HTERT RPE-1 (cell line): ENCODE measurements around the gene TMEM80.

ENCODE experiments used
- in situ Hi-C: fragments of 300-500 bp; cut with MboI; formaldehyde crosslinking; loops from 4 replicates; pipeline ENCODE4 v1.14.3; 2020; ENCODE audit warnings: low sequenced_read_pairs

The TMEM80 gene

DNA sequence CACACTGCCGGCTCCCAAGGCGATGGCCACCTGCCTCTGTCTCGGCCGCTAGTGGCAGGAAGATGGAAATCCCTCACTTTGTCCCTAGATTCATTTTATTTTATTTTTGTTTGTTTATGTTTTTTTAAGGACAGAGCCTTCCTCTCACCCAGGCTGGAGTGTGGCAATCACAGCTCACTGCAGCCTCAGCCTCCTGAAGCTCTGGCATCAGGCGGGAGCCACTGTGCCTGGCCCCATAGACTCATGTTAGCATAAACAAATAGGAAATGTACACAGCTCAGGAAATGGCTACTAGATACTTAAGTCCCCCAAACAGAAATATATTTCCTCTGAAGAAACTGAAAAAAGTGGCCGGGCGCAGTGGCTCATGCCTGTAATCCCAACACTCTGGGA lies 3.5 kb downstream of the TMEM80 start:
- in situ Hi-C loops: no loop called here

DNA sequence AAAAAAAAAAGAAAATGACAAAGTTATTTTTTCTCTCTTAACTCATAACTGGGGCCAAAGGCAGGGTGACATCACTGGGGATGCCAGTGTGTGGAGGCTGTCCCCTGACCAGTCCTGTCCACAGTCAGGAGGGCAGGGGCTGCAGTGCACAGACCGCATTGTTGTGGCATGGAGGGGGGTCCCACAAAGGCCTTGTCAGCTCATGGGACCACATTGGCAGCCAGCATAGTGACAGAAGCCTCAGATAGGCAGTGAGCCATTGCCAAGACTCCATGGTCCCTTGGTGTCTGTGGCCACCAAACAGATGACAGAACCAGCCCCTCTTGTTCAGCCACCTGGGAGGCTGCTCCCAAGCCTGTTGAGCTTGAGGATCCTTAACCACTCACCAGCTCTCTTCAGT lies 4.1 kb downstream of the TMEM80 start:
- in situ Hi-C loops: no loop called here

DNA sequence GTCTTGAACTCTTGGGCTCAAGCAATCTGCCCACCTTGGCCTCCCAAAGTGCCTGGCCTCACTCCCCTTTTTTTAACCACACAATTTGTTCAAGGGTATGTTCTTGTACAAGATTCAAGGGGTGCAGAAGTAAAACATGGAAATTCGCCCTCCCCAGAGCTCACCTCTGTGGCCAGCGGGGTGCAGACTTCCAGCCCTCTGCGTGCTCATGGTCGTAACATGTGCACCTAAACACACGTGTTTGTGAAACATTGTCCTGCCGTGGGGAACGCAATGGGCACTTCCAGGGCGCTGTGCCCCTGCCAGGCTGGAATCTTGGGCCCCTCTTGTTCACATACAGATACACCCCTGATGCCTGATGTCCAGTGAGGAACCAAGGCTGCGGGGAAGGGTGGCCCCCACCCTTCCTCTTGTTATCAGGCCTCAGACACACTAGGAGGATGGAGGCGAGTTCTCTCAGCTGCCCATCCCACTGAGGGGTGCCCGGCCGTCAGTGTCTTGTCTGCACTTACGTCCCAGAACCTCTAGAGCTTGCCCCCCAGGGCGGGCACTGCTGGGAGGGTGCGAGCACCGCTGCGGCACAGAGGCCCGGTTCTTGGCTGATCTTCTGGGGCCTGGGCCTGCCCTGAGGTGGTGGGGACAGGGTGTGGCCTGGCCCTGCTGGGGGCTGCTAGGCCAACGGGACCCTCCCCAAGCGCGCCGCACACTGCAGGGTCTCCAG lies 6.3 kb downstream of the TMEM80 start:
- in situ Hi-C loops: no loop called here

DNA sequence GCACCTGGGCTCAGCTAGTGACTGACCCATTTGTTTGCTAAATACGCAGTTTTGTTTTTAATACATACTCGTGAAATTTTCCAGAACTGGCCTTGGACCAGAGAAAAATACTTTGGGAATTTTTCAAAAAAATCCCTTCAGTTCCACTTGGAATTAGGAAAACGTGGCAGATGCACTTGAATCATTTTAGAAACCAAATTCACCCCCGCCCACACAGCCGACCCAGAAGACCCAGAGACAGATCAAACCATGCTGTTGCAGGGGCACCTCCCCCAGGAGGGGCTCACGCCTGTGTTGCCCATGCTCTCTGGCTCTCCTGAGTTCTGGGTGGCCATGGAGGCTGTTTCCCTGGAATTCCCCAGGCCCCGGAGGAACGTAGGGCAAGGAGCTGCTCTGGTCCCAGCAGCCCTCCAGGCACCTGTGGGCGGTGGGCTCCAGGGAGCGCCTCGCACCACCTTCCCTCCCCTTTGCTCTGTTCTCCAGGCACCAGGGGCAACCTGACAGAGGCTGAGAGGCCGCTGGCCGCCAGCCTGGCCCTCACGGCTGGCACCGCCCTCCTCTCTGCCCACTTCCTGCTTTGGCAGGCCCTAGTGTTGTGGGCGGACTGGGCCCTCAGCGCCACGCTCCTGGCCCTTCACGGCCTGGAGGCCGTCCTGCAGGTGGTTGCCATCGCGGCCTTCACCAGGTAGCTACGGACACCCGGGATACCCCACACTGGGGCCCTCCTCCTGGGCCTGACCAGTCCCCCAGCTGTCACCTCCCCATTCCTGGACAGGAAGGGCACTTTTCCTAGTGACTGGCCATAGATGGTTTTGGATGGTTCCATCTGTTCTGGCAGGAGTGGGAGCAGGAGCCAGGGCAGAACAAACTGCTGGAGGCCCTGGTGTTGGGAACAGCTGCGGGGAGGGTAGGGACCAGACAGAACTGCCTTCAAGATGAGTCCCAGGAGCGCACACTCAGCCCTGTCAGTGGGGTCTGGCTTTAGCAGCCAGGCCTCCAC lies 7.1 kb downstream of the TMEM80 start:
- in situ Hi-C loops: no loop called here

DNA sequence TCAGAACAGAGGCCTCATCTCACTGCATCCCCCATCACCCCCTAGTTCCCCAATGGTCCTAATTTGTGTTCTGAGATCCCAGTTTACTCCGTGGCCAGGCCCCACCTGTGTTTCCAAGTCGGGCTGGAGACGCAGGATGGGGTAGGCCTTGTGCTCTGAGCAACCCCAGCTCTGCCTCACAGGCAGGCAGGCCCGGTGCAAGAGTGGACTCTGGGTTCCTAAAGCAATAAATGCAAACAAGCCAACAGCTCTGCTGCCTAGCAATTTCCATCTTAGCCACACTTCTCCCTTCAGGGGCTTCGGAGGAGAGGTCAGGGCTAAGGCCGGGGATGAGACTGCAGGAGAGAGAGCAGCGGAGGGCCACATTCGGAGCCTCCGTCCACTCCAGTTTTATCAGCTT lies 7.9 kb downstream of the TMEM80 start:
- in situ Hi-C loops: no loop called here

DNA sequence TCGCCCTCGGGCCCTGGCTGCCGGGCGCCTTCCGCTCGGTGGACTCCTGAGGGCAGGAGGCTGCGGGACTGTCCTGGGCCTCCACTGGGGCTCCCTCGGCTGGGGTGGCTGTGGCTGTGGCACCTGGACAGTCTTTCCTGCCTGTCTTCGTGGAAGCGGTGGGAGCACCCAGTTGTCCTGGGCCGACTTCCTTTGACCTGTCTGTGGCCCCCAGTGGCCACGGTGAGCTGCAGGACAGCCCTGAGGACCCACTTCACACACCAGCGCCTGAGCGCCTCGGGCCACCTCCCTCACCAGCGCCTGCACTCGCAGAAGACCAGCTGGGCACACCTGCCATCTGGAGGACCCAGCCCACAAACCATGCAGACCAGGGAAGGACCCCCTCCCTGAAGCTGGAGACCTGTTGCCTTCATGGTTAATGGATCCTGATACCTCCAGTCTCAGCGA lies 8.6 kb downstream of the TMEM80 start:
- in situ Hi-C loops: no loop called here

DNA sequence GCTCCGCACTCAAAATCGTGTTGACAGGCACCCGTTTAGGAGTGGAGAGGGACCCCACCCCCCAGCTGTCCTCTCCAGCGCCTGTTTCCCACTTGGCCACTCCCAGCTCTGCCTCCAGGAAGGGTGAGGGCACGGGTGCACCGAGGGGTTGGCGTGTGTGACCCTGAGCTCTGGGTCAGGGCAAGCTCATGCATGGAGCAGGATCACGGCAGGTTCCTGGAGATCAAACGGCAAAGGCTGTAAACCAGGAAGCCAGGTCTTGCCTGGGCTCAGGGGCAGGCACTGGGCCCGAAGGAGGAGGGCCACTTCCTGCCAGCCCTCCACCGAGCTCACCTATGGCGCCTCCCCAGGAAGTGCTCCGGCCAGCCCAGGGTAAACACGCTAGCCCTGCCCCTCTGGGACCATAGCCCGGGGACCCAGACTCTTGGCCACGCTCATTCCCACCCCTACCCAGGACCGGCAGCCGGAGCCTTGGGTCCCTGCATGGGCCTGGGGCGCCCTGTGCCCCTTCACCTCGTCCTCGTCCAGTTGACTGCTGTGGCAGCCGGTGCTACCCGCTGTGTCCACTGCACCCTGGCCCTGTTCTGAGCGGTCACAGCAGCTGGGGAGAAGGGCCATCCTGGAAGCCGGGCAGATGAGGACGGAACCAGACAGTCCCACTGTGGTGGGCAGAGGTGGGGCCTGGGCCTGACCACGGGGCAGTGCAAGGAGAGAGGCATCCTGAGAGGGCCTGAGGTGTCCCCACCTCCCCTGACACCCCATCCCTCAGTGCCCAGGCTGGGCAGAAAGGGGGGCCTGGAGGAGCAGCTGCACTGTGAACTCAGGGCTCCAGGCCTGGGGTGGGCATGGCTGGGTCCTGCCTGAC lies 9.4 kb downstream of the TMEM80 start:
- in situ Hi-C loops: no loop called here

DNA sequence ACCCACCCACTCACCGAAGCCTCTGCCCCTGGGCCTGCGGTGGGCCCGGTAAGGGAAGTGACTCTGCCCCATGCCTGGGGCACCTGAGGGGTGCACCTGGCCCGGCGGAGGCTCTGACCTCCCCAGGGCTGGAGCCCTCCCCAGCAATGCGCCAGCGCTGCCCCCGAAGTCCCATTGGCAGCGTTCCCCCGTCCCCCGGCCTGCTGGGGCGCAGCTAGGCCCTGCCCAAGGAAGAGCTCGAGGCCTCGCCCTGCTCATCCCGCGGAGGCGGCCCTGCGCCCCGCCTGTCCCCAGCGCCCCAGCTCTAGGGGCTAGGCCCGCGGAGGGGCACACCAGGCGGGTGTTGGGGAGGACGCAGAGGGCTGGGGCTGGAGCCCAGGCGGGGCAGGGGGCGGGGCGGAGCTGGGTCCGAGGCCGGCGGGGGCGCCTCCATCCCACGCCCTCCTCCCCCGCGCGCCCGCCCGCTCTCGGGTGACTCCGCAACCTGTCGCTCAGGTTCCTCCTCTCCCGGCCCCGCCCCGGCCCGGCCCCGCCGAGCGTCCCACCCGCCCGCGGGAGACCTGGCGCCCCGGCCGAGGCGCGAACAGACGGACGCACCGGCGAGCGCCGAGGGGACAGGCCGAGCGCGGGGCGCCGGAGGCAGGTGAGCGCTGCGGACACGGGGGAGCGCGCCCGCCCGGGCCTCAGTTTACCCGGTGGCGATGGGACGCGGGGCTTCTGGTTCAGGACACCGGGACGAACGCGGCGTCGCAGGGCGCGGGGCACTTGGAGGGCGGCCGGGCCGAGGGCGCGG lies 10.2 kb downstream of the TMEM80 start, which contains the start of gene EPS8L2:
TSS of gene EPS8L2 (plus strand) at position 586 of the 793 bp plus-strand sequence. CDS start 3,177 bp downstream, outside the sequence.
- in situ Hi-C loops: no loop called here

DNA sequence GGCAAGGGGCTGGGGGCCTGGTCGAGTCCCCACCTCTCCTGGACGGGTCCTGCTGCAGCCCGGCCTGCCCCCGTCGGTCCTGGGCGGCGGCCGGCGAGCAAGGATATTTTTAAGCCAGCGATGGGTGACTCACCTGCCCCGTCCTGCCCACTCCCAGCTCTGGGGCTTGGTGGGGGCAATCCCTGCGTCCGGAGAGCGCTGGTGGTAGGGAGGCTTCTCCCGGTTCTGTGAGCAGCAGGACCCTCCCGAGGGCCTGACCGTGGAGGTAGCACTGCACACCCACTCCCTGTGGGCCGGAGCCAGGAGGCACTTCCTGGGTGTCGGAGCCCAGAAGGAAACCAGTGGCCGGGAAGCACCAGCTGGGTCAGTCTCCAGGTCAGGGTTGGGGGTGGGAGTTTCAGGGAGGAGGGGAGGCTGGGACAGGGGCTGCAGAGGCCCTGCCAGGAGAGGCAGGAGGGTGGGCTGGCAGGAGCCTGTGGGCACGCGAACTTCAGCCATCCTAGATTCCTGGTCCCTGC lies 10.9 kb downstream of the TMEM80 start:
- in situ Hi-C loops: no loop called here

DNA sequence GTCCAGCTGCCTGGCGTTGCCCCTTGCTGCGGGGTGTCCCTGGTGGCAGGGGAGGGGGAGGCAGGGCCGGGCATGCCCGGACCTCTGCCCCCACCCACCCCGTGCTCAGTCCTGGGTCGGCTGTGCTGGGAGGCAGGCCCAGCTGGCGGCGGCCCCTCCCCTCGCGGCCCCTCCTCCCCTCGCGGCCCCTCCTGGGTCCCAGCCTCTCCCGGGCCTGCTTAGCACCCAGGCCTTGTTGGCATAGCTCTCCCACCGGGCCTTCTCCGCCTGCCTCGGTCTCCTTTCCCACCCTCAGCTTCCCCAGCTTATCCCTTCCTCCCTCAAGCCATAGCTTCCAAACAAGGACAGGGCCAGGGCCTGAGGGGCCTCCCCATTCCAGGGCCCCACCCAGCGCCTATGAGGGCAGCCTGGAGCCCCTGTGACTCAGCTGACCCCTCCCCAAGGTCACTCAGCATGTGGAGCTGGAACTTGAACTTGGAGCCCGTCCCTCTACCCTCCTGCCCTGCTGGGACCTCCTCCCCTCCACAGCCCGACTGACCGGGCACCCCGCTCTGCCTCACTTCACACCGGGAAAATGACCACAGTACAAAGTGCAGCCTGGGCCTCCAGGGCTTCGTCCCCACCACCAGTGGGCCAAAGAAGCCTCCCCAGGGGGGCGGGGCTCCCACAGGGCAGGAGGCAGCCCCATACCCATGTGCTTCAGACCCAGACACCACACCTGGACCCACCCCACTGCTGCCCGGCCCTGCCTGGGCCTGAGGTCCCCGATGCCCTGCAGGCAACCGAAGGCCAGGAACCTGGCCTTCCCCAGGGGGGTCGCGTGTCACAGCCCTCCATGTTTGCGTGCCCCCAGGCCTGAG lies 11.6 kb downstream of the TMEM80 start:
- in situ Hi-C loops: no loop called here

DNA sequence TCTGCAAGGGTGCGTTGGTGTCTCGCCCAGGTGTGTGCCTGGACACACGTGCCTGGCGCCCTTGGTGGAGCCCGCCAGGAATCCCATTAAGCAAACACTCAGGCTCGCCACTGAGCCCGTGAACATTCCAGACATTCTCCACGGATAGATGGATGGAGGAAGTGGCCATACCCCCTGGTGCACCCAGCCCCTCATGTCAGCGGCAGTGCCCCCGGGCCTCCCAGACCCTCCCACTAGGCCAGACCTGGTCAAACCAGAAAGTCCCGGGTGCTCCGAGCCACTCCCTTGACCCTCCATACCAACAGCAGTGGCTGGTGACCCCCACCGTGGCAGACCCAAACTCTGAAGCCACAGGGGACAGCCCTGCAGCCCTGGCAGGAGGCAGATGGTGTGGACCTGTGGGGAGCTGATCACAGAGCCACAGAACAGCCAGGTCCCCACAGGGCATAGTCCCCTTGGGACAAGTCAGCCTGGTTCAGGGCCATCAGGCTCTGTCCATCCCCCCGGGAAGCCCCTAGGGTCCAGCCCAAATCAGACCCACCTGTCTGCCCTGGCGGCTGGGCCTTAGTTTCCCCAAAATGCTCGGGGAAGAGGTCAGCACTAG lies 12.3 kb downstream of the TMEM80 start:
- in situ Hi-C loops: no loop called here

DNA sequence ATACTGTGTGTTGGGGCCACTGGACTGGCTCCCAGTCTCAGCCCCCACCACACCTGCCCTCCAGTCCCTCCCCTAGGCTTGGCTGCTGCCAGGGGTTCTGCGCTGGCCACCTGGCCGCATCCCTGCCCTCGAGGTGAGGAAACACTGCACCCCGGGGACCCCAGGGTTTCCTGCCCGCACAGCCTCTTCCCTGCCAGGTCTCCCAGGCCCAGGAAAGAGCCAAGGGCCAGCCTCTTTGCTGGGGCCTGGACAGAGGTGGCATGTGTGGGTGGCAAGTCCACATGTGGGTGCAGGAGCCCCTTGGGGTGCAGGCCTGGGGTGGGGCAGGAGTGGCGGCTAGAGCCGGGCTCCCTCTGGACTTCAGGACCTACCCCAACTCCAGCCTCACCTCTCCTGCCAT lies 12.9 kb downstream of the TMEM80 start:
- in situ Hi-C loops: no loop called here

DNA sequence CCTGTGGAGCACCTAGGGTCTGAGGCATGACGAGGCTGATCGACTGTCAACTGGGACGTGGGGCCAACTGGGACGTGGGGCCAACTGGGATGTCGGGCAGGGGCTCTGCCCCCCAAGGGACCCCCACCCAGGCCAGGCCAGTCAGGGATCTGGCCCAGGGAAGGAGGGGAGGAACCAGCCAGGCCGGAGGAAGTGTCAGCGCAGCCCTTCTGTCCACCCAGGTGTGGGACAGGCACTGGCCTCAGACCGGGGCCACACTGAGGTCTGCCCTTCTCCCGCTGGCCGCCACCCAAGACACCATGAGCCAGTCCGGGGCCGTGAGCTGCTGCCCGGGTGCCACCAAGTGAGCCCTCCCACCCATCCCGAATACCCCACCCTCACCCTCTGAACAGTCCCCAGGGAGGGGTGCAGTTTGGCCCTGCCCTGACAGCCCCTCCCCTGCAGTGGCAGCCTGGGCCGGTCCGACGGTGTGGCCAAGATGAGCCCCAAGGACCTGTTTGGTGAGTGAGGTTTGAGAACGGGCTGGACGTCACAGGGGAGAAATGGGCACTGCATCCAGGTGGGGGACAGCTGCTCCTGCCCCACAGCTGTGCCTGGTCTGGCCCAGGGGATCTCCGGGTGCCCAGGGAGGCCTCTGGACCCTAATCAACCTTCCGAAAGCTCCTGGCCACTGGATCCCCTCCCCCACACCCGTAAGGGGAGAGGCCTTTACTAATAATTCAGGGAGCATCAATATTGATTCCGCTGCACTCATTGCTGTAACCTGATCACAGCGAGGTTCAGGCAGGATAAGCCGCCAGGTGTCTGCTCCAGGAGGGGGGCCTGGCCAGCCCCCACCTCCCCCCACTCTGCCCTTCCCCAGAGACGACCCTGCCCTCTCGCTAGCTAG lies 13.7 kb downstream of the TMEM80 start:
- in situ Hi-C loops: no loop called here

DNA sequence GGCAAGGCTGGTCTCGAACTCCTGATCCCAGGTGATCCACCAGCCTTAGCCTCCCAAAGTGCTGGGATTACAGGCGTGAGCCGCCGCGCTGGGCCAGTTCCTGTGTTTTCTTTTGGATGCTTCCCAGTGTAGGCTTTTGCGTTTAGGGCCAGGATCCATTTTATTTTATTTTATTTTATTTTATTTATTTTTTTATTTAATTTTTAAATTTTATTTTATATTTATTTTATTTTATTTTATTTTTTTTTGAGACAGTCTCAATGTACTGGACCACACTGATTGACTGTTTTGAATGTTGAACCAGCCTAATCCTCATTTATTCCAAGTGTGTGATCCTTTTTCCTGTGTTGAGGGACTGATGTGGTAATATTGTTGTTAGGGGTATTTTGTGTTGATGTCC lies 18.8 kb downstream of the TMEM80 start:
- in situ Hi-C loops: no loop called here

DNA sequence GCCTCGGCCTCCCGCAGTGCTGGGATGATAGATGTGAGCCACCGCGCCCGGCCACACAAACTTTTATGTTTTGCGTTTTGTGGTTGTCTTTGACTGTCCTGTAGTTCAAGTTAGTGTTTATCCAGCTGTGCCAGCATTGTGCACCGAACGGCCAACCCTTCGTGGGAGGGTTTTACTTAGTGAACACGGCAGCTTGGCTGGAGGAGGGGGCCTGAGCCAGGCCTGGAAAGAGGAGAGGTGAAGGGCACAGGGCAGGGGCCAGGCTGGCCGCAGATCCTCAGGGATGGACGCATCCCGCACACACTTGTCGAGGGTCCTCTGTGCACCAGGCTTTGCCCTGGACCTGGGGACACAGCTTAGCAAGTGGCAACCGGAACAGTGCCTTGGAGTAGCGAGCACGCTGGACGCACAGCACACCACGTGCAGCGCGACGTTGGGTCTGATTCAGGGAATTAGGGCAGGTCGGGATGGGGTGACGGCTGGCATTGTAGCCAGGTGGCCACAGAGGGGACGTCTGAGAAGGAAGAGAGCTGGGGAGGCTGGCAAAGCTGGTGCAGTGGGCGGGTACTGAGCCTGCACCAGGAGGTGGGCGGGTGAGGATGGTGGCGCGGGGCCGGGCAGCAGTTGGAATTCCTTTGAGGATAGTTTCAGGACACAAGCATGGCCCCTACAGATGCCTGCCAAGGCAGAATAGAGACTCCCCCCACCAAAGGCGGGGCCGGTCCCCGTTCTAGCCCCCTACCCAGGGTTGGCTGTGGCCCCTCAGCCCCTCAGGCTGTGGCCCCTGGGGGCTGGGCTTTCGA lies 23.8 kb downstream of the TMEM80 start:
- in situ Hi-C loops: no loop called here

DNA sequence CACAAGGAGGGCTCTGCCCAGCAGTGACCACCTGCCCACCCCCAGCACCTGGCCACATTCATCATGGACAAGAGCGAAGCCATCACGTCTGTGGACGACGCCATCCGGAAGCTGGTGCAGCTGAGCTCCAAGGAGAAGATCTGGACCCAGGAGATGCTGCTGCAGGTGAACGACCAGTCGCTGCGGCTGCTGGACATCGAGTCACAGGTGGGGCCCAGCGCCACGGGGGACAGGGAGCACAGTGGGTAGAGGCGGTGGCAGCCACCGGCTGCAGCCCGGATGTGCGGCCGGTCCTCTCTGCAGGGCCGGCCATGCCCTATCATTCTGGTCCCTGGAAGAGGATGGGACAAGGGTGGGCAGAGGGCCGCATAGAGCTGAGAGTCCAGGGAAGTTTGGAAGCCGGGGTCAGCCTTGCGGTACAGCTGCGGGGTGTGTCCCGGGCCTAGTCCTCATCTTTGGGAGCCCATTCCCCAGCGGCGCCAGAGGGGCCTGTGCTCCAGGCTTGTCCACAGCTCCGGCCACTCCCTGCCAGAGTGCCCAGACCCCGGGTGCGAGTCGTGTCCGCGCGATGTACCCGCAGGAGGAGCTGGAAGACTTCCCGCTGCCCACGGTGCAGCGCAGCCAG lies 24.5 kb downstream of the TMEM80 start:
- in situ Hi-C loops: no loop called here
